ENCODE measurements around the gene OSBP2.
"Not testable (repeated sequence)": the region's sequence is repeated elsewhere in the genome, so short reads cannot be mapped to it uniquely, and the experiment has no call there.

The OSBP2 gene

GRCh38 chr22:30767661-30768060 is 73.0 kb downstream of the OSBP2 start:
- DNase-seq: no peak

- no peak for DNase-seq
Measured at GRCh38 chr22:30770716-30771115, 76.0 kb downstream of the OSBP2 start.

GRCh38 chr22:30773919-30774318 is 79.2 kb downstream of the OSBP2 start:
- DNase-seq: no peak

- no peak for DNase-seq
Measured at GRCh38 chr22:30774566-30774965, 79.9 kb downstream of the OSBP2 start.

- no peak for DNase-seq
Measured at GRCh38 chr22:30776476-30776875, 81.8 kb downstream of the OSBP2 start.

GRCh38 chr22:30777146-30777545 is 82.5 kb downstream of the OSBP2 start:
- DNase-seq: not testable (repeated sequence)

GRCh38 chr22:30777587-30777986 is 82.9 kb downstream of the OSBP2 start:
- DNase-seq: no peak

GRCh38 chr22:30778261-30778660 is 83.6 kb downstream of the OSBP2 start:
- no peak for DNase-seq

GRCh38 chr22:30780026-30780425 is 85.4 kb downstream of the OSBP2 start:
- DNase-seq: no peak

- DNase-seq: no peak
Measured at GRCh38 chr22:30781271-30781875, 86.7 kb downstream of the OSBP2 start.

- DNase-seq: no peak
Measured at GRCh38 chr22:30782613-30783012, 87.9 kb downstream of the OSBP2 start.

GRCh38 chr22:30783021-30783420 is 88.3 kb downstream of the OSBP2 start:
- no peak for DNase-seq

GRCh38 chr22:30785527-30785926 is 90.9 kb downstream of the OSBP2 start:
- DNase-seq: no peak

- no peak for DNase-seq
Measured at GRCh38 chr22:30790366-30790765, 95.7 kb downstream of the OSBP2 start.

- DNase-seq: no peak
Measured at GRCh38 chr22:30792456-30792855, 97.8 kb downstream of the OSBP2 start.

GRCh38 chr22:30795118-30795517 is 100.4 kb downstream of the OSBP2 start:
- no peak for DNase-seq

- DNase-seq: no peak
Measured at GRCh38 chr22:30801695-30802094, 107.0 kb downstream of the OSBP2 start.

- DNase-seq: peak; percentile 79
Measured at GRCh38 chr22:30802202-30803166, 107.8 kb downstream of the OSBP2 start.

GRCh38 chr22:30803679-30804078 is 109.0 kb downstream of the OSBP2 start:
- no peak for DNase-seq

- DNase-seq: no peak
Measured at GRCh38 chr22:30804626-30805025, 110.0 kb downstream of the OSBP2 start.

- DNase-seq: no peak
Measured at GRCh38 chr22:30806391-30806861, 111.8 kb downstream of the OSBP2 start.

- DNase-seq: no peak
Measured at GRCh38 chr22:30809086-30809485, 114.4 kb downstream of the OSBP2 start.

- peak; percentile 32 for DNase-seq
Measured at GRCh38 chr22:30810105-30810504, 115.4 kb downstream of the OSBP2 start.

- DNase-seq: no peak
Measured at GRCh38 chr22:30813936-30814335, 119.3 kb downstream of the OSBP2 start.

Data from stimulated activated CD8-positive, alpha-beta memory T cell treated with anti-CD3 and anti-CD28 coated beads, Interleukin-4, amount 100 ng/mL, for 48 hours (primary cell).